WERI-Rb-1 (cell line): ENCODE measurements around the gene HOXB4.
A peak's percentile ranks its signal among the peaks of the same experiment; 100 is the strongest.

Experiments used
- DNase-seq: peaks from one replicate; pipeline ENCODE4 v3.0.0-alpha.2; 2020
- H3K27ac ChIP-seq: fragments of 250-450 bp; sonication (Bioruptor Pico); 2 replicates; pipeline ENCODE4 v1.5.1; 2020; ENCODE audit warnings: mild to moderate bottlenecking, moderate library complexity
- H3K27me3 ChIP-seq: fragments of 250-450 bp; sonication (Bioruptor Pico); 2 replicates; pipeline ENCODE4 v1.5.1; 2021; ENCODE audit warnings: mild to moderate bottlenecking, low read depth, moderate library complexity; ENCODE audit not compliant: insufficient read depth, severe bottlenecking
- H3K36me3 ChIP-seq: fragments of 250-450 bp; sonication (Bioruptor Pico); 2 replicates; pipeline ENCODE4 v1.5.1; 2020; ENCODE audit warnings: mild to moderate bottlenecking, moderate library complexity
- H3K4me3 ChIP-seq: 2 replicates; pipeline ENCODE4 v1.5.1; 2011; ENCODE audit warnings: low read depth, mild to moderate bottlenecking, control low read depth, low read length
- H3K9me3 ChIP-seq: fragments of 250-450 bp; sonication (Bioruptor Pico); 2 replicates; pipeline ENCODE4 v1.5.1; 2021; ENCODE audit warnings: mild to moderate bottlenecking, moderate library complexity; ENCODE audit not compliant: severe bottlenecking
- TF ChIP-seq, protein P1 (sequence below): IDR thresholded peaks from 2 replicates; pipeline ENCODE4 v1.5.1; 2011; ENCODE audit warnings: low read depth, mild to moderate bottlenecking, control low read depth, inconsistent platforms, low read length

HOXB4 gene

GRCh38 chr17:48588528-48588927, 10.4 kb upstream of the HOXB4 start:
- Histone ChIP-seq H3K4me3 (no peak overlapping the region), H3K27me3 (peaks cover 97% of the 10 kb centered on the region), H3K27ac (no peak overlapping the region), H3K36me3 (no peaks in the 10 kb centered on the region), H3K9me3 (peaks cover 6% of the 10 kb centered on the region)
- TF ChIP-seq, protein P1, sequence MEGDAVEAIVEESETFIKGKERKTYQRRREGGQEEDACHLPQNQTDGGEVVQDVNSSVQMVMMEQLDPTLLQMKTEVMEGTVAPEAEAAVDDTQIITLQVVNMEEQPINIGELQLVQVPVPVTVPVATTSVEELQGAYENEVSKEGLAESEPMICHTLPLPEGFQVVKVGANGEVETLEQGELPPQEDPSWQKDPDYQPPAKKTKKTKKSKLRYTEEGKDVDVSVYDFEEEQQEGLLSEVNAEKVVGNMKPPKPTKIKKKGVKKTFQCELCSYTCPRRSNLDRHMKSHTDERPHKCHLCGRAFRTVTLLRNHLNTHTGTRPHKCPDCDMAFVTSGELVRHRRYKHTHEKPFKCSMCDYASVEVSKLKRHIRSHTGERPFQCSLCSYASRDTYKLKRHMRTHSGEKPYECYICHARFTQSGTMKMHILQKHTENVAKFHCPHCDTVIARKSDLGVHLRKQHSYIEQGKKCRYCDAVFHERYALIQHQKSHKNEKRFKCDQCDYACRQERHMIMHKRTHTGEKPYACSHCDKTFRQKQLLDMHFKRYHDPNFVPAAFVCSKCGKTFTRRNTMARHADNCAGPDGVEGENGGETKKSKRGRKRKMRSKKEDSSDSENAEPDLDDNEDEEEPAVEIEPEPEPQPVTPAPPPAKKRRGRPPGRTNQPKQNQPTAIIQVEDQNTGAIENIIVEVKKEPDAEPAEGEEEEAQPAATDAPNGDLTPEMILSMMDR, result no peak
- DNase-seq, result no peak

DNA sequence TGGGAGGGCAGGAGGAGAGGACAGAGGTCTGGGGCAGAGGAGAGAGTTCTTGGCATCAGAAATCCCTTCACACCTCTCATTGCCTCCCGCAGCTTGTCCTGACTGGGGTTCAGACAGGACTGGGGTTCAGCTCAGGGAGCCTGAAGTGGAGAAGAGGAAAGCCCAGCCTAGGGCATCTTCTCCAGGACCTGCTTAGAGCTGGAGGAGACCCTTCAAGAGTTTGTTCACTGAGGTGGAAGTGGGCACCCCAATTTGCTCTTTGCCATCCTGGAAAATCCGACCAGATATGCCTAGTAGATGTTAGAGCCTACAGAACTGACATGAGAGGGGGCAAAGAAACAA, 9.9 kb upstream of the HOXB4 start:
- DNase-seq, result no peak
- no peak overlapping the region for H3K27ac ChIP-seq

DNA sequence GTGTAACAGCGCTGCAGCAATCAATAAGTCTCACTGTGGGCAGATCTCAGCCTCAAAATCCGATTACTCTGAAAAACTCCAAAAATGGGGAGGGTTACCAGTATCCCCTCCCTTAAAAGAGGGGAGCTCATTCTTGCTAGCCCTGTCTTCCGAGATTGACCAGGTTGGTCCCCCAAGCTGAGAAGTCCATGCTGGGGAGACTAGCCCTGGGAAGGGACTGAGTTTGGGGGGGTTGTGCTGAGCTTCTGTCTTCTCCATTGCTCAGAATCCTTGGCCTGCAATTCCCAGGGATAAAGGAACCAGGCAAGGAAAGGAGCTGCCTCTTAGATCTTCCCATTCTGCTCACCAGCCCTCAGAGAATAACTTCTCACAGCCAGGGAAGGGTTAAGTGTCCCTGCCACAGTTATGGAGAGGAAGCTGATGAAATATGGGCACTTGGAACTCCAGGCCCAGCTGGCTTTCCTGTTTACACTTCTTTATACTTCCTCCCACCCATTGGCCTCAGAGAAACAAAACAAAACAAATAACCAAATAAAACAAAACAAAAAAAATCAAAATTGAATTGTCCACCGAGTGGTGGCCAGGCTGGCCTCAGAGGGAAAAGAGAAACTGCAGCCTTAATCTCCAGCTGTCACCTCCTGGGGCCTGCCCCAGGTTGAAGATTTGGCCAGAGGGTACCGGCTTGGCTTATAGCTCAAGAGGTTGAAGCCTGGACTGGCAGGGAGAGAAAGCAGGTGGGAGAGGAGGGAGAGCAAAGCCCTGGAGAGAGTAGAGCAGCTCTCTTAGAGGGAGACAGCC, 9.3 kb upstream of the HOXB4 start:
- Histone ChIP-seq H3K36me3 (no peaks in the 10 kb centered on the region), H3K27ac (no peak overlapping the region), H3K4me3 (no peak overlapping the region), H3K27me3 (peaks cover 97% of the 10 kb centered on the region), H3K9me3 (peaks cover 6% of the 10 kb centered on the region)
- TF ChIP-seq, protein P1, result no peak
- peak; percentile 59 for DNase-seq

More for the DNA sequence above, 9.9 kb upstream of the HOXB4 start:
- no peaks in the 10 kb centered on the region for H3K36me3 ChIP-seq
- peaks cover 97% of the 10 kb centered on the region for H3K27me3 ChIP-seq
- H3K4me3 ChIP-seq, result no peak overlapping the region
- TF ChIP-seq, protein P1, result no peak
- H3K9me3 ChIP-seq, result peaks cover 6% of the 10 kb centered on the region

DNA sequence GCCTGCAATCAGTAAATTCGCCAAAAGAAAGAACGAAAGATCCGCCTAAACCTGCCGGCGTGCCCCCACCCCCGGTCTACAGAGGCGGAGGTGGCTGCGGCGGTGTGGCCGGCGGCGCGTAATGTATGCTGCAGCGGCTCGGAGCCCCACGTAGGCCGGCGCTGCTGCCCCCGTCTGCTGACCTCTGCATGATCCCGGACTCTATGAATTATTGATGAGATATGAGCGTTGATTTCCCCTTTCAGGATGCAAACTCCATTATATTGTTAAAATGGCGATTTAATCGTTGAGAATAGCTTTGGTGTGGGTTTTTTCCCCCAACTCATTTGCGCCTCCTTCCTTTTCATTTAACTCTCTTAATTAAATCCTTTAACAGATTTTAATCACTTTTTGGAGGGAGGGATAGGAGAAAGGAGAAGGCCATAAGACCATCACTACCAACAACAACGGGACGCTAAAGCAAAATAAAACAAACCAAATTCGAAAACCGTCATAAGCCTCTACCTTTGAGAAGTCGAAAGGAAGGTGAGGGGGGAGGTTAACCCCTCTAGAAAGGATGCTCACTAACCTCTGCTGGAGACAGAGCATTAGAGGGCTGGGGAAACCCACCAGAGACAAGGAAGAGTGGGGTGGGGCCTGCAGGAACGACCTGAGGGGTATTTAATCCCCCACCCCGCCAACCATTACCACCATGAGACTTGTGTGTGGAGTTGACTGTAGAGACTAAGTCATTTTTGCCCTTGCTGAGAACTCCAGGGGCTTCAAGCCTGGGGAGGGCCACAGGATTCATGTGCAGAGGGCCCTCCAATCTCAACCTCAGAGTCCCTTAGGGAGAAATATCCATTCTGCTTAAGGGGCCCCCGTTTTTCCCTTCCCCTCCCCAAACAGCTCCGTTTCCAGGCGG, 8.5 kb upstream of the HOXB4 start:
- Histone ChIP-seq H3K4me3 (no peak overlapping the region), H3K27ac (no peak overlapping the region), H3K36me3 (no peaks in the 10 kb centered on the region), H3K27me3 (peaks cover 98% of the 10 kb centered on the region), H3K9me3 (peaks cover 12% of the 10 kb centered on the region)
- TF ChIP-seq, protein P1, result no peak
- no peak for DNase-seq

DNA sequence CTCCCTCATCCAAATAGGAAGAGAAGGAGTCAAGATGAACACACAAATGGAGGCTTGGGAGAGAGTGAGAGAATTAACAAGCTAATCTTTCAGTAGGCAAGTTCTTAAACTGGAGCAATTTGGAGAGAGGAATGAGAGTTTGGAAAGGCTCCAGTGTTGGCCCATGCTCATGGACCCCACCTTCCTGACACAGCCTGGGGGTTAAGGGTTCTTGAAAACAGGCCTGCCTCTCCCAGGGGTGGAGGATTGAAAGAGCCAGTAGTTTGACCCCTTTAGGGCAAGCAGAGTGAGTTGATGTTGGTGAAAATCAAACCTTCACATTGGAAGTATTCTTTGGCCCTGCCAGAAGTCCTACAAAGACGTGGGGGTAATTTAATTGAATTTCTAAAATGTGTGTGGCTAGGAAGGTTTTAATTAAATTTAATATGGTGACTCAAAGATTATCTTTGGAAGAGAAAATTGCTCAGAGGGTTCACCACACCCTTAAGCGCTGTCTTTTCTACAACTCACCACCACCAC, 6.1 kb upstream of the HOXB4 start:
- no peak overlapping the region for H3K27ac ChIP-seq
- H3K4me3 ChIP-seq, result no peak overlapping the region
- peaks cover 20% of the 10 kb centered on the region for H3K9me3 ChIP-seq
- TF ChIP-seq, protein P1, result no peak
- DNase-seq, result no peak
- H3K27me3 ChIP-seq, result peaks cover 98% of the 10 kb centered on the region
- no peaks in the 10 kb centered on the region for H3K36me3 ChIP-seq
